ENCODE measurements around the gene LMLN.

The LMLN gene

GRCh38 chr3:197970588-197970987 lies 10.6 kb downstream of the LMLN start:
- Mint-ChIP-seq H3K4me3 (no peak overlapping the region), H3K36me3 (no peaks in the 10 kb centered on the region), H3K4me1 (no peaks in the 10 kb centered on the region), H3K9me3 (peaks cover 9% of the 10 kb centered on the region), H3K27ac (no peak overlapping the region)
- ATAC-seq: no peak
- DNase-seq (ENCODE audit: low spot score in 2 of 2): no peak

- Mint-ChIP-seq H3K4me1 (no peaks in the 10 kb centered on the region), H3K36me3 (no peaks in the 10 kb centered on the region), H3K27ac (no peak overlapping the region), H3K9me3 (peaks cover 4% of the 10 kb centered on the region), H3K4me3 (no peak overlapping the region)
- DNase-seq (ENCODE audit: low spot score in 2 of 2) (no peak), ATAC-seq (no peak)
These were observed 14.0 kb downstream of the LMLN start for GRCh38 chr3:197974016-197974415.

- no peak overlapping the region for H3K27ac Mint-ChIP-seq
- peaks cover 4% of the 10 kb centered on the region for H3K9me3 Mint-ChIP-seq
- DNase-seq (ENCODE audit: low spot score in 2 of 2): no peak
- H3K4me1 Mint-ChIP-seq: no peaks in the 10 kb centered on the region
- H3K4me3 Mint-ChIP-seq: no peak overlapping the region
- ATAC-seq: no peak
- no peaks in the 10 kb centered on the region for H3K36me3 Mint-ChIP-seq
These were observed 15.3 kb downstream of the LMLN start for GRCh38 chr3:197975311-197975710.

- DNase-seq (ENCODE audit: low spot score in 2 of 2) (no peak), ATAC-seq (no peak)
- no peak overlapping the region for H3K4me3 Mint-ChIP-seq
- H3K9me3 Mint-ChIP-seq: no peaks in the 10 kb centered on the region
- H3K36me3 Mint-ChIP-seq: no peaks in the 10 kb centered on the region
- H3K27ac Mint-ChIP-seq: no peak overlapping the region
- no peaks in the 10 kb centered on the region for H3K4me1 Mint-ChIP-seq
These were observed 23.1 kb downstream of the LMLN start for GRCh38 chr3:197983076-197983475.

- no peak for DNase-seq (ENCODE audit: low spot score in 2 of 2)
- no peak overlapping the region for H3K27ac Mint-ChIP-seq
These were observed 29.6 kb downstream of the LMLN start for GRCh38 chr3:197989651-197990050.

GRCh38 chr3:197994736-197995135 lies 34.7 kb downstream of the LMLN start:
- Mint-ChIP-seq H3K4me3 (no peak overlapping the region), H3K9me3 (no peaks in the 10 kb centered on the region), H3K4me1 (no peaks in the 10 kb centered on the region), H3K27ac (no peak overlapping the region), H3K36me3 (peaks cover 7% of the 10 kb centered on the region)
- DNase-seq (ENCODE audit: low spot score in 2 of 2): no peak
- no peak for ATAC-seq

More at GRCh38 chr3:197989651-197990050, 29.6 kb downstream of the LMLN start:
- Mint-ChIP-seq H3K4me3 (no peak overlapping the region), H3K36me3 (peaks cover 7% of the 10 kb centered on the region), H3K9me3 (no peaks in the 10 kb centered on the region), H3K4me1 (no peaks in the 10 kb centered on the region)
- ATAC-seq: no peak

- H3K36me3 Mint-ChIP-seq: peaks cover 2% of the 10 kb centered on the region
- ATAC-seq (no peak), DNase-seq (ENCODE audit: low spot score in 2 of 2) (no peak)
- H3K27ac Mint-ChIP-seq: no peak overlapping the region
- no peaks in the 10 kb centered on the region for H3K9me3 Mint-ChIP-seq
- H3K4me3 Mint-ChIP-seq: no peak overlapping the region
- H3K4me1 Mint-ChIP-seq: no peaks in the 10 kb centered on the region
These were observed 36.8 kb downstream of the LMLN start for GRCh38 chr3:197996855-197997254.

- Mint-ChIP-seq H3K4me3 (no peak overlapping the region), H3K36me3 (no peaks in the 10 kb centered on the region), H3K9me3 (no peaks in the 10 kb centered on the region), H3K4me1 (no peaks in the 10 kb centered on the region), H3K27ac (no peak overlapping the region)
- no peak for ATAC-seq
- DNase-seq (ENCODE audit: low spot score in 2 of 2): no peak
These were observed 37.9 kb downstream of the LMLN start for GRCh38 chr3:197997936-197998335.

GRCh38 chr3:198017090-198017489 lies 57.1 kb downstream of the LMLN start:
- ATAC-seq: no peak
- H3K4me3 Mint-ChIP-seq: no peak overlapping the region

GRCh38 chr3:198018416-198018815 lies 58.4 kb downstream of the LMLN start:
- H3K4me3 Mint-ChIP-seq: no peak overlapping the region
- DNase-seq (ENCODE audit: low spot score in 2 of 2) (no peak), ATAC-seq (no peak)
- no peaks in the 10 kb centered on the region for H3K9me3 Mint-ChIP-seq
- no peaks in the 10 kb centered on the region for H3K4me1 Mint-ChIP-seq
- no peaks in the 10 kb centered on the region for H3K36me3 Mint-ChIP-seq
- H3K27ac Mint-ChIP-seq: no peak overlapping the region

More at GRCh38 chr3:198017090-198017489, 57.1 kb downstream of the LMLN start:
- no peak for DNase-seq (ENCODE audit: low spot score in 2 of 2)
- H3K36me3 Mint-ChIP-seq: no peaks in the 10 kb centered on the region
- no peak overlapping the region for H3K27ac Mint-ChIP-seq
- no peaks in the 10 kb centered on the region for H3K4me1 Mint-ChIP-seq
- no peaks in the 10 kb centered on the region for H3K9me3 Mint-ChIP-seq

GRCh38 chr3:198019115-198019514 lies 59.1 kb downstream of the LMLN start:
- no peak overlapping the region for H3K27ac Mint-ChIP-seq
- DNase-seq (ENCODE audit: low spot score in 2 of 2) (no peak), ATAC-seq (no peak)
- no peaks in the 10 kb centered on the region for H3K36me3 Mint-ChIP-seq
- H3K4me1 Mint-ChIP-seq: no peaks in the 10 kb centered on the region
- H3K9me3 Mint-ChIP-seq: no peaks in the 10 kb centered on the region
- no peak overlapping the region for H3K4me3 Mint-ChIP-seq

GRCh38 chr3:198021320-198021719 lies 61.3 kb downstream of the LMLN start:
- DNase-seq (ENCODE audit: low spot score in 2 of 2) (no peak), ATAC-seq (no peak)
- no peak overlapping the region for H3K4me3 Mint-ChIP-seq
- H3K36me3 Mint-ChIP-seq: no peaks in the 10 kb centered on the region
- no peaks in the 10 kb centered on the region for H3K9me3 Mint-ChIP-seq
- no peak overlapping the region for H3K27ac Mint-ChIP-seq
- H3K4me1 Mint-ChIP-seq: no peaks in the 10 kb centered on the region

GRCh38 chr3:198022604-198023003 lies 62.6 kb downstream of the LMLN start:
- Mint-ChIP-seq H3K4me3 (no peak overlapping the region), H3K9me3 (no peaks in the 10 kb centered on the region), H3K36me3 (no peaks in the 10 kb centered on the region), H3K27ac (no peak overlapping the region), H3K4me1 (no peaks in the 10 kb centered on the region)
- ATAC-seq (no peak), DNase-seq (ENCODE audit: low spot score in 2 of 2) (no peak)

GRCh38 chr3:198025644-198026043 lies 65.6 kb downstream of the LMLN start:
- ATAC-seq (no peak), DNase-seq (ENCODE audit: low spot score in 2 of 2) (no peak)
- no peaks in the 10 kb centered on the region for H3K4me1 Mint-ChIP-seq
- H3K36me3 Mint-ChIP-seq: no peaks in the 10 kb centered on the region
- no peak overlapping the region for H3K4me3 Mint-ChIP-seq
- H3K9me3 Mint-ChIP-seq: no peaks in the 10 kb centered on the region
- H3K27ac Mint-ChIP-seq: no peak overlapping the region

GRCh38 chr3:198026620-198027019 lies 66.6 kb downstream of the LMLN start:
- no peak overlapping the region for H3K4me3 Mint-ChIP-seq
- H3K36me3 Mint-ChIP-seq: no peaks in the 10 kb centered on the region
- no peak overlapping the region for H3K27ac Mint-ChIP-seq
- H3K9me3 Mint-ChIP-seq: no peaks in the 10 kb centered on the region
- DNase-seq (ENCODE audit: low spot score in 2 of 2): no peak
- no peaks in the 10 kb centered on the region for H3K4me1 Mint-ChIP-seq
- no peak for ATAC-seq

- Mint-ChIP-seq H3K4me3 (no peak overlapping the region), H3K27ac (no peak overlapping the region), H3K36me3 (no peaks in the 10 kb centered on the region), H3K9me3 (no peaks in the 10 kb centered on the region), H3K4me1 (no peaks in the 10 kb centered on the region)
- ATAC-seq: no peak
- DNase-seq (ENCODE audit: low spot score in 2 of 2): no peak
These were observed 67.2 kb downstream of the LMLN start for GRCh38 chr3:198027045-198027798.
